Neural cell (in vitro differentiated cells): Measurements from ENCODE around the gene KLK8. TPM values are rescaled to one million over a fixed set of nuclear protein-coding genes. Genes with fewer than 3 reads are reported as not detected.

Source experiments
- H2AFZ ChIP-seq: fragments of 200-600, 300-800 bp; sonication (generic), shearing (Covaris generic); 2 replicates; pipeline ENCODE4 v1.6.0; 2014; ENCODE audit warnings: low read depth, mild to moderate bottlenecking, antibody characterized with exemption, low read length, moderate library complexity
- H3F3A ChIP-seq: fragments of 200-600 bp; shearing (Covaris generic); 2 replicates; pipeline ENCODE4 v1.6.1; 2016; ENCODE audit warnings: mild to moderate bottlenecking, moderate library complexity, mixed read lengths, antibody characterized with exemption, low read length; ENCODE audit not compliant: insufficient read depth, poor library complexity, severe bottlenecking
- H3K27ac ChIP-seq: fragments of 200-600, 300-800 bp; sonication (generic), shearing (Covaris generic); 2 replicates; pipeline ENCODE4 v1.5.1; 2014; ENCODE audit warnings: mild to moderate bottlenecking, low read length, moderate library complexity
- H3K27me3 ChIP-seq: fragments of 300-800, 200-600 bp; sonication (generic), shearing (Covaris generic); 2 replicates; pipeline ENCODE4 v1.6.0; 2014; ENCODE audit warnings: mild to moderate bottlenecking, low read depth, low read length, moderate library complexity; ENCODE audit not compliant: insufficient read depth
- H3K36me3 ChIP-seq: fragments of 300-800, 200-600 bp; sonication (generic), shearing (Covaris generic); 2 replicates; pipeline ENCODE4 v1.5.1; 2014; ENCODE audit warnings: mild to moderate bottlenecking, antibody characterized with exemption, low read length, moderate library complexity; ENCODE audit not compliant: insufficient read depth
- H3K4me2 ChIP-seq: fragments of 300-800, 200-600 bp; sonication (generic), shearing (Covaris generic); 2 replicates; pipeline ENCODE4 v1.6.0; 2014; ENCODE audit warnings: mild to moderate bottlenecking, low read length
- H3K4me3 ChIP-seq: fragments of 300-800, 200-600 bp; sonication (generic), shearing (Covaris generic); 2 replicates; pipeline ENCODE4 v1.5.1; 2014; ENCODE audit warnings: mild to moderate bottlenecking, low read length, moderate library complexity
- H3K79me2 ChIP-seq: fragments of 200-600 bp; shearing (Covaris generic); replicated peaks from 2 replicates; pipeline ENCODE4 v1.6.0; 2014; ENCODE audit warnings: mild to moderate bottlenecking, low read length, moderate library complexity; ENCODE audit not compliant: insufficient read depth
- H3K9ac ChIP-seq: fragments of 300-800, 200-600 bp; sonication (generic), shearing (Covaris generic); 2 replicates; pipeline ENCODE4 v1.6.1; 2016; ENCODE audit warnings: mild to moderate bottlenecking, low read length, mixed read lengths
- H3K9me2 ChIP-seq: fragments of 200-600 bp; shearing (Covaris generic); 2 replicates; pipeline ENCODE4 v1.6.1; 2016; ENCODE audit warnings: mild to moderate bottlenecking, low read length, mixed read lengths; ENCODE audit not compliant: insufficient read depth
- H3K9me3 ChIP-seq: fragments of 200-600, 300-800 bp; sonication (generic), shearing (Covaris generic); 2 replicates; pipeline ENCODE4 v1.6.1; 2016; ENCODE audit warnings: mild to moderate bottlenecking, mixed run types, low read length, moderate library complexity, mixed read lengths
- H4K20me1 ChIP-seq: fragments of 200-600 bp; shearing (Covaris generic); 2 replicates; pipeline ENCODE4 v1.6.1; 2016; ENCODE audit warnings: mild to moderate bottlenecking, mixed run types; ENCODE audit not compliant: insufficient read depth
- EP300 ChIP-seq: fragments of 450-650 bp; conservative IDR thresholded peaks from 2 replicates; pipeline ENCODE4 v1.6.1; 2014; ENCODE audit warnings: antibody characterized with exemption, mild to moderate bottlenecking, moderate library complexity; ENCODE audit not compliant: poor library complexity, severe bottlenecking
- EZH2 ChIP-seq: fragments of 200-600, 300-800 bp; shearing (Covaris generic), sonication (generic); IDR thresholded peaks from 2 replicates; pipeline ENCODE4 v1.6.1; 2014; ENCODE audit warnings: antibody characterized with exemption, low read length, borderline replicate concordance, mild to moderate bottlenecking; ENCODE audit not compliant: insufficient read depth, poor library complexity, severe bottlenecking
- MXI1 ChIP-seq: fragments of 450-650 bp; conservative IDR thresholded peaks from 2 replicates; pipeline ENCODE4 v1.6.1; 2014; ENCODE audit warnings: antibody characterized with exemption, mild to moderate bottlenecking; ENCODE audit not compliant: poor library complexity, severe bottlenecking
- POLR2AphosphoS5 ChIP-seq: IDR thresholded peaks from 2 replicates; pipeline ENCODE4 v1.6.1; 2012
- RAD21 ChIP-seq: fragments of 450-650 bp; conservative IDR thresholded peaks from 2 replicates; pipeline ENCODE4 v1.6.1; 2014; ENCODE audit warnings: antibody characterized with exemption, mild to moderate bottlenecking, moderate library complexity
- SMC3 ChIP-seq: fragments of 450-650 bp; conservative IDR thresholded peaks from 2 replicates; pipeline ENCODE4 v1.6.1; 2014; ENCODE audit warnings: antibody characterized with exemption, mild to moderate bottlenecking, moderate library complexity; ENCODE audit not compliant: poor library complexity
- TAF1 ChIP-seq: IDR thresholded peaks from 2 replicates; pipeline ENCODE4 v1.6.1; 2012; ENCODE audit warnings: low read depth
- polyA plus RNA-seq: library from polyadenylated mRNA; depleted of rRNA; stranded (reverse); fragments of >200 nt; gene quantifications from 2 replicates; pipeline ENCODE4 v1.2.3, GENCODE V29; 2014
- TF ChIP-seq, protein P1 (sequence below): fragments of 450-650 bp; IDR thresholded peaks from 2 replicates; pipeline ENCODE4 v1.5.1; 2014; ENCODE audit warnings: antibody characterized with exemption, mild to moderate bottlenecking, moderate library complexity; ENCODE audit not compliant: poor library complexity, severe bottlenecking
- TF ChIP-seq, protein P2 (sequence below): IDR thresholded peaks from 2 replicates; pipeline ENCODE4 v1.6.1; 2012; ENCODE audit warnings: borderline replicate concordance

The KLK8 gene
- polyA plus RNA-seq, 1 donor from 2014 or later = not detected

DNA sequence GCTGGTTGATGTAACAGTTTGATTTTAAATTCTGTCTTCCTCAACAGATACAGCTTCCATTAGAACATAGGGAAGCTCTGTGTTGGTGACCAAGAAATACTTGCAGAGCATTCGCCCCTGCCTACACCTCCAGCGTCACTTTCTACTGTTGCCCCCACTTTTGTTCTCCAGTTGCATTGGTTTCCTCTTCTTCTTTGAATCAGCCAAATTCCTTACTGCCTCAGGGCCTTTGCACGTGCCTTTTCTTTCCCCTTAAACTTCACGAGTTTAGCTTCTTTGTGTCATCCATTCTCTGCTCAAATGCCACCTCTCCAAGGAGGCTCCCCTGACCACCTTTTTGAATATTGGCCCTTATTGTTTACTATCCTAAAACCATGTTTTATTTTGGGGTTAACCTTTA lies 54.3 kb downstream of the KLK8 start:
- Histone ChIP-seq H3K79me2 (no peaks in the 10 kb centered on the region), H3K36me3 (no peaks in the 10 kb centered on the region), H3K9ac (no peak overlapping the region), H3K4me2 (no peak overlapping the region), H3K4me3 (no peak overlapping the region), H3K9me2 (no peaks in the 10 kb centered on the region), H3K27me3 (no peaks in the 10 kb centered on the region), H2AFZ (no peak overlapping the region), H3K9me3 (peaks cover 3% of the 10 kb centered on the region), H4K20me1 (no peaks in the 10 kb centered on the region), H3K27ac (no peak overlapping the region), H3F3A (no peaks in the 10 kb centered on the region)
- TF ChIP-seq POLR2AphosphoS5 = no peak
- TF ChIP-seq, protein P1, sequence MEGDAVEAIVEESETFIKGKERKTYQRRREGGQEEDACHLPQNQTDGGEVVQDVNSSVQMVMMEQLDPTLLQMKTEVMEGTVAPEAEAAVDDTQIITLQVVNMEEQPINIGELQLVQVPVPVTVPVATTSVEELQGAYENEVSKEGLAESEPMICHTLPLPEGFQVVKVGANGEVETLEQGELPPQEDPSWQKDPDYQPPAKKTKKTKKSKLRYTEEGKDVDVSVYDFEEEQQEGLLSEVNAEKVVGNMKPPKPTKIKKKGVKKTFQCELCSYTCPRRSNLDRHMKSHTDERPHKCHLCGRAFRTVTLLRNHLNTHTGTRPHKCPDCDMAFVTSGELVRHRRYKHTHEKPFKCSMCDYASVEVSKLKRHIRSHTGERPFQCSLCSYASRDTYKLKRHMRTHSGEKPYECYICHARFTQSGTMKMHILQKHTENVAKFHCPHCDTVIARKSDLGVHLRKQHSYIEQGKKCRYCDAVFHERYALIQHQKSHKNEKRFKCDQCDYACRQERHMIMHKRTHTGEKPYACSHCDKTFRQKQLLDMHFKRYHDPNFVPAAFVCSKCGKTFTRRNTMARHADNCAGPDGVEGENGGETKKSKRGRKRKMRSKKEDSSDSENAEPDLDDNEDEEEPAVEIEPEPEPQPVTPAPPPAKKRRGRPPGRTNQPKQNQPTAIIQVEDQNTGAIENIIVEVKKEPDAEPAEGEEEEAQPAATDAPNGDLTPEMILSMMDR = no peak
- no peak for TF ChIP-seq TAF1
- no peak for TF ChIP-seq SMC3
- TF ChIP-seq EP300 = no peak
- TF ChIP-seq EZH2 = no peak
- TF ChIP-seq, protein P2, sequence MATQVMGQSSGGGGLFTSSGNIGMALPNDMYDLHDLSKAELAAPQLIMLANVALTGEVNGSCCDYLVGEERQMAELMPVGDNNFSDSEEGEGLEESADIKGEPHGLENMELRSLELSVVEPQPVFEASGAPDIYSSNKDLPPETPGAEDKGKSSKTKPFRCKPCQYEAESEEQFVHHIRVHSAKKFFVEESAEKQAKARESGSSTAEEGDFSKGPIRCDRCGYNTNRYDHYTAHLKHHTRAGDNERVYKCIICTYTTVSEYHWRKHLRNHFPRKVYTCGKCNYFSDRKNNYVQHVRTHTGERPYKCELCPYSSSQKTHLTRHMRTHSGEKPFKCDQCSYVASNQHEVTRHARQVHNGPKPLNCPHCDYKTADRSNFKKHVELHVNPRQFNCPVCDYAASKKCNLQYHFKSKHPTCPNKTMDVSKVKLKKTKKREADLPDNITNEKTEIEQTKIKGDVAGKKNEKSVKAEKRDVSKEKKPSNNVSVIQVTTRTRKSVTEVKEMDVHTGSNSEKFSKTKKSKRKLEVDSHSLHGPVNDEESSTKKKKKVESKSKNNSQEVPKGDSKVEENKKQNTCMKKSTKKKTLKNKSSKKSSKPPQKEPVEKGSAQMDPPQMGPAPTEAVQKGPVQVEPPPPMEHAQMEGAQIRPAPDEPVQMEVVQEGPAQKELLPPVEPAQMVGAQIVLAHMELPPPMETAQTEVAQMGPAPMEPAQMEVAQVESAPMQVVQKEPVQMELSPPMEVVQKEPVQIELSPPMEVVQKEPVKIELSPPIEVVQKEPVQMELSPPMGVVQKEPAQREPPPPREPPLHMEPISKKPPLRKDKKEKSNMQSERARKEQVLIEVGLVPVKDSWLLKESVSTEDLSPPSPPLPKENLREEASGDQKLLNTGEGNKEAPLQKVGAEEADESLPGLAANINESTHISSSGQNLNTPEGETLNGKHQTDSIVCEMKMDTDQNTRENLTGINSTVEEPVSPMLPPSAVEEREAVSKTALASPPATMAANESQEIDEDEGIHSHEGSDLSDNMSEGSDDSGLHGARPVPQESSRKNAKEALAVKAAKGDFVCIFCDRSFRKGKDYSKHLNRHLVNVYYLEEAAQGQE = no peak
- TF ChIP-seq RAD21 = no peak
- no peak for TF ChIP-seq MXI1

Other genes starting within 250 kb of the KLK8 start
- not detected in 2 replicates for gene GPR32, start 231.1 kb downstream of the KLK8 start, polyA plus RNA-seq
- not detected in 2 replicates for gene ACP4, start 211.2 kb downstream of the KLK8 start, polyA plus RNA-seq
- gene KLK1, start 177.8 kb downstream of the KLK8 start, polyA plus RNA-seq = not detected in 2 replicates
- not detected in 2 replicates for gene KLK15, start 168.0 kb downstream of the KLK8 start, polyA plus RNA-seq
- gene KLK3, start 146.7 kb downstream of the KLK8 start, polyA plus RNA-seq = not detected in 2 replicates
- not detected in 2 replicates for gene KLK2, start 128.2 kb downstream of the KLK8 start, polyA plus RNA-seq
- not detected in 2 replicates for gene KLK4, start 90.2 kb downstream of the KLK8 start, polyA plus RNA-seq
- gene KLK5, start 48.6 kb downstream of the KLK8 start, polyA plus RNA-seq = not detected in 2 replicates
- gene KLK6, start 32.0 kb downstream of the KLK8 start, polyA plus RNA-seq = not detected in 2 replicates
- not detected in 2 replicates for gene KLK7, start 17.7 kb downstream of the KLK8 start, polyA plus RNA-seq
- 0.73 TPM in 1 of 2 replicates, not detected in the other for gene KLK10, start 18.1 kb upstream of the KLK8 start, polyA plus RNA-seq
- not detected in 2 replicates for gene KLK11, start 25.0 kb upstream of the KLK8 start, polyA plus RNA-seq
- not detected in 2 replicates for gene KLK12, start 33.4 kb upstream of the KLK8 start, polyA plus RNA-seq
- gene KLK13, start 63.5 kb upstream of the KLK8 start, polyA plus RNA-seq = not detected in 2 replicates
- not detected in 2 replicates for gene KLK14, start 81.3 kb upstream of the KLK8 start, polyA plus RNA-seq
- gene CTU1, start 106.8 kb upstream of the KLK8 start, polyA plus RNA-seq = 12.6 and 16.4 TPM in 2 replicates
- gene SIGLEC9, start 123.3 kb upstream of the KLK8 start, polyA plus RNA-seq = not detected in 2 replicates
- gene SIGLEC7, start 140.7 kb upstream of the KLK8 start, polyA plus RNA-seq = not detected in 2 replicates
- gene CD33, start 223.5 kb upstream of the KLK8 start, polyA plus RNA-seq = not detected in 2 replicates
- gene SIGLECL1, start 249.5 kb upstream of the KLK8 start, polyA plus RNA-seq = not detected in 2 replicates